GM12873 (cell line): ENCODE data around the gene FBXL19.

Source experiments
- TF ChIP-seq, protein P1 (sequence below): IDR thresholded peaks from 2 replicates; pipeline ENCODE4 v1.5.1; 2012; ENCODE audit warnings: low read depth, mild to moderate bottlenecking, moderate library complexity, low read length, control low read depth; ENCODE audit not compliant: insufficient read depth; ENCODE audit errors: missing control alignments

FBXL19 gene

DNA sequence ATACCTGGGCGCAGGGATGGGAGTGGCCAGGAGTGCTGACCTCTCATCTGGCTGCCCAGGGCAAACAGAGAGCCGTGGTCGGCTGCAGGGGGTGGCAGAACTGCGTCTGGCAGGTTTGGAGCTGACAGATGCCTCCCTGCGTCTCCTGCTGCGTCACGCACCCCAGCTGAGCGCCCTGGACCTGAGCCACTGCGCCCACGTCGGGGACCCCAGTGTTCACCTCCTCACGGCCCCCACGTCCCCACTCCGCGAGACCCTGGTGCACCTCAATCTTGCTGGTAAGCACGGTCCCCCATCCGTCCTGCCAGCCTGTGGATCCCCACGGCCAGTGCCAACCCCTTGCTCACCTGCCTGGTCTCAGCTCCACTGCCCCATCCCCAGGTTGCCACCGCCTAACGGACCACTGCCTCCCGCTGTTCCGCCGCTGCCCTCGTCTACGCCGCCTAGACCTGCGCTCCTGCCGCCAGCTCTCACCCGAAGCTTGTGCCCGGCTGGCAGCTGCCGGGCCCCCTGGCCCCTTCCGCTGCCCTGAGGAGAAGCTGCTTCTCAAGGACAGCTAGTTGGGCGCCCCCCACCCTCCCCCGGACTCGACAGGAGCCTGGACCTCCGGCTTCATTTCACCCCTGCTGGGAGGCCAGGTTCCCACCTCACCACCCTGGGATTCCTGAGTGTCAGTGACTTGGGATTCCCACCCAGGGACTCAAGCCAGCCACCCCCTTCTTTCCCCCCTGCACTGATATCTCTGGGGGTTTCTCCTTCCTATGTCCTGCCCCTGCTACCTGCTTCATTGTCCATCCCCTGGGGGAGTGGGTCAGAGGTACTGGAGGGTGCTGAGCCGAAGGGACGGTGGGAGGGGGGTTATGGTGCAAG is 23.5 kb downstream of the FBXL19 start:
- TF ChIP-seq, protein P1, sequence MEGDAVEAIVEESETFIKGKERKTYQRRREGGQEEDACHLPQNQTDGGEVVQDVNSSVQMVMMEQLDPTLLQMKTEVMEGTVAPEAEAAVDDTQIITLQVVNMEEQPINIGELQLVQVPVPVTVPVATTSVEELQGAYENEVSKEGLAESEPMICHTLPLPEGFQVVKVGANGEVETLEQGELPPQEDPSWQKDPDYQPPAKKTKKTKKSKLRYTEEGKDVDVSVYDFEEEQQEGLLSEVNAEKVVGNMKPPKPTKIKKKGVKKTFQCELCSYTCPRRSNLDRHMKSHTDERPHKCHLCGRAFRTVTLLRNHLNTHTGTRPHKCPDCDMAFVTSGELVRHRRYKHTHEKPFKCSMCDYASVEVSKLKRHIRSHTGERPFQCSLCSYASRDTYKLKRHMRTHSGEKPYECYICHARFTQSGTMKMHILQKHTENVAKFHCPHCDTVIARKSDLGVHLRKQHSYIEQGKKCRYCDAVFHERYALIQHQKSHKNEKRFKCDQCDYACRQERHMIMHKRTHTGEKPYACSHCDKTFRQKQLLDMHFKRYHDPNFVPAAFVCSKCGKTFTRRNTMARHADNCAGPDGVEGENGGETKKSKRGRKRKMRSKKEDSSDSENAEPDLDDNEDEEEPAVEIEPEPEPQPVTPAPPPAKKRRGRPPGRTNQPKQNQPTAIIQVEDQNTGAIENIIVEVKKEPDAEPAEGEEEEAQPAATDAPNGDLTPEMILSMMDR, result no peak

GRCh38 chr16:30947541-30947858 is 24.1 kb downstream of the FBXL19 start:
- TF ChIP-seq, protein P1, result no peak

DNA sequence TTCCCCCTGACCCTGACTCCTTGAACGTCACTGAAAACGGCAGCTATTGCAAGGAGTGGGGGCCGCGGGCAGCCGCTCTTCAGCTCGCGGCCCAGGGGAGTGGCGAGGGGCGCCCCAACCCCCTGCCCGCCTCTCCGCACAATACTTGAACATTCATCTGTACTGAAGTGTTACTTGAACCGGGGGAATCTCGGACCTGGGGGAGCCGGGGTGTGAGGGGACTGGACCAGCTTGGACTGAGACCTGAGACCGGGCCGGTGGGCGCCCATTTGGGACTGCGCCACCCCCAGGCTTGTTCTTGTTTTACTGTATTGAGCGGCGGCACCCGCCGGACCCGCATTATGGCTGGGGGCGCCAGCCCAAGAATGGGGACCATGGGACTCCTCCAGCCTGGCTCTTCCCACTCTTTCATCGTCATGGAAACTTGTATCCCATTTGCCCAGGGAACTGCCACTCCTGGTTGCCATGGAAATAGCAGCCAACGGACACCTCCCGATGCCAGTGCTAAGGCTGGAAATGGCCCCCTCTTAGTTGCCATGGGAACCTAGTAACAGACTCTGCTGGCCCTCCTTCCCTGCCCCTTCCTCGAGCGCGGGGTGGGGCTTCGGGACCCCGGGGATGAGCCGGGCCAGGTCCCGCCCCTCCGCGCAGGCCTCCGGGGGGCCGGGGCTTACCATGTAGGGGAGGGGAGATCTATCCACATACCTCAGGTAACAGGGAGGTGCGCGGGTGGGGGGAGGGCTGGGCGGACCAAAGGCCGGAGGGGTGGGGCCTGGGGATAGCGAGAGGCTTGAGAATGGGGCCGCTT is 24.7 kb downstream of the FBXL19 start:
- TF ChIP-seq, protein P1, result no peak

DNA sequence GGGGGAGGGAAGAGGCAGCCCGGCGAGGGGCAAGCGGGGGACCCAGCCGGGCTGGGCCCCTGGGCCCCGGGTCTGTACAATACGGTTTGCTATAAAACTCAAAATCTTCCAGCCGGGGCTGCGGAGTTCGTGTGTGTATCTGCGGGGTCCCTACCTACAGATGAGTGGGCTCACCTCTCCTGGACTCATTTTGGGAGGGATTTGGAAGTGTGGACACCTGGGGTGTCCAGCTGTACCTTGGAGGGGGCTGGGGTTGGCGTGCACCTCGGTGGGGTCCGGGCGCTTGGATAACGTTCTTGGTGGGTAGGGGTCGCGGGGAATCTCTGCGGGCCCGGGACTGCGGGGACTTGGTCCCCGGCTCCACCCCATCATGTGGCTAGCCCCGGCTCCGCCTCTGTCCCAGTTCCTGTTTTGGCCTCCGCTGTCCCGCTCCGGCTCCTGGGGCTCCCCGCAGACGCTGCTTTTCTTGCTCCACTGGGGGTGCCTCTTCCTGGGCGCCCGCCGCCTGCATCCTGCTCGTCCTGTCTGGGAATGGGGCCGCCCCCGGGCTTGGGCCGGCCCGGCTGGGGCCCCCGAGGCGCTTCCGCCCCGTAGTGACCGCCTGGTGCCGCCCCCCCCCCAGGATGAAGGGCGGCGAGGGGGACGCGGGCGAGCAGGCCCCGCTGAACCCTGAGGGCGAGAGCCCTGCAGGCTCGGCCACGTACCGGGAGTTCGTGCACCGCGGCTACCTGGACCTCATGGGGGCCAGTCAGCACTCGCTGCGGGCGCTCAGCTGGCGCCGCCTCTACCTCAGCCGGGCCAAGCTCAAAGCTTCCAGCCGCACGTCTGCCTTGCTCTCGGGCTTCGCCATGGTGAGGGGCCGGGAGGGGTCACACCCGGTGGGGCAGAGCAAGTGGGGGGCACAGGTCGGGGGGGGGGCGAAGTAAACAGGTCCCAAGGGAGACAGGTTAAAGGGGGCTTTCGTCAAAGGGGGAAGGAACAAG is 25.6 kb downstream of the FBXL19 start, which contains the start of gene ORAI3:
TSS of gene ORAI3 (plus strand) at position 402 of the 983 bp plus-strand sequence. CDS start at position 624, 222 bp downstream.
- TF ChIP-seq, protein P1, result no peak

DNA sequence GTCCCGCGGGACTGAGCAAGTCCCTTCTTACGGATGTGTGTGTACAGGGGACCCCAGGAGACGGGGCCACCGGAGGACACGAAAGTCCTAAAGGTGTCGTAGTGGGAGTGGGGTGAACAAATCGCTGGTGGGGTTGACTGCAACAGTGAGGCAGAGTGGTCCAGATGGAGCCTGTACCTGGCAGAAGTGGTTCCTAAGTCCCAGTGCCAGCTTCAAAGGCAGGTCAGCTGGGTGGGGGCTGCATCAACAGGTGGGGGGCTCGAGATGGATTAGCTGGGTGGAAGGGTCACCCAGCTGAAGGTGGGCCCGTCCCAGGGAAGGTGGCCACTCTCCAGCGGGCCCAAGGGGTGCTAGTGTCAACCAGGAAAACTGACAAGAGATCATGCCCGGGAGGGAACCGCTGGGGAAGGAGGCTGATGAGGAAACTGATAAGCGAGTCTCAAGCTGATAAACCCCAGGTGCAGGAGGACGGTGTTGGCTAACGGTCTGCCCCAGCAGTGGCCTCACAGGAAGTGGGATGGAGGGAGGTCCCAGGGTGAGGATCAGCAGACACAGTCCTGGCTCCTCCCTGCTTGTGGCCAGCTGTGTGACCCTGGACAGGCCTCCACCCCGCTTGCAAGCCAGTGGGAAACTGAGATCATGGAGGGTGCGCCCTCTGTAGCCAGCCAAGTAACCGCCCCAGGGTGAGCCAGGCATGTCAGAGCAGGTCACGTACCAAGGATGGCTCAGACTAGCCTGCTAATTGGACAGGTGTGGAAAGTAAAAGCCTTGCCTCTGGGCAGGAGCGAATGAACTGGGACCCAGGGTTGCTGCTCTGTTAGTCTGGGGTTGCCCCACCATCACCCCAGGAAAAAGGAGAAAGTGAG is 26.5 kb downstream of the FBXL19 start:
- TF ChIP-seq, protein P1, result peak; percentile 42

GRCh38 chr16:30950516-30951065 is 27.2 kb downstream of the FBXL19 start:
- TF ChIP-seq, protein P1, result no peak
